Spleen (tissue), 7 donors: Measurements from ENCODE around the gene C9orf72.

Experiments
- POLR2A ChIP-seq, 3 donors: fragments of 450-650 bp; IDR thresholded peaks; one replicate each; pipeline ENCODE4 v1.5.1; 2017; ENCODE audit warnings: antibody characterized with exemption in 3 of 3, mild to moderate bottlenecking in 1 of 3
- TF ChIP-seq, protein P1 (sequence below), 11 experiments: fragments of 200-600 bp in 7 of 11; fragments of 450-650 bp in 4 of 11; sonication (generic) in 4 of 11; IDR thresholded peaks in 8 of 11; conservative IDR thresholded peaks in 3 of 11; 1 replicate in 7 of 11; 2 replicates in 4 of 11; pipeline versions ENCODE4 v1.4.0 to v1.8.0; 2016 to 2021; ENCODE audit warnings: antibody characterized with exemption in 11 of 11, inconsistent platforms in 4 of 11, mild to moderate bottlenecking in 1 of 11
- donor health status: DM: no; HTN: no; CAD: no; lungs with moderate emphysema.
- donor health status: DM: no; HTN: no; CAD: no.
- donor health status: DM: no; HTN: no; CAD: no.

DNA sequence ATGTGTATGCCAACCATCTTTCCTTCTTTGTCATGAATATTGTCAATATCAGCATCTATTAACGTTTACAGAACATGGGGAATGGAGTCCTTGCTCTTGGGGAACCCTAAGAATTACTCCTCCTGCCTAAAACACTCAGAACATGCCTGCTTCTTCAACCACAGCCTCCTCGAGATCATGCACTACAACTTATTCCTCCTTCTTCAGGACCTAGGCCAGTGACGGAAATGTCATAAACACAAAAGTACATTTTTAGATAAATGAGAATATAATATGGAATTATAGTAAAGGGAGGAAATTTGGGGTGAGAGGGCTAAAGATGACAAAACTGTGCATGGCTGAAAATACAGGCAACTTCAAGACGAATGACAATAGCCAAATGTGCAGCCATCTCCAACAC lies 52.3 kb downstream of the C9orf72 start:
- TF ChIP-seq, protein P1, sequence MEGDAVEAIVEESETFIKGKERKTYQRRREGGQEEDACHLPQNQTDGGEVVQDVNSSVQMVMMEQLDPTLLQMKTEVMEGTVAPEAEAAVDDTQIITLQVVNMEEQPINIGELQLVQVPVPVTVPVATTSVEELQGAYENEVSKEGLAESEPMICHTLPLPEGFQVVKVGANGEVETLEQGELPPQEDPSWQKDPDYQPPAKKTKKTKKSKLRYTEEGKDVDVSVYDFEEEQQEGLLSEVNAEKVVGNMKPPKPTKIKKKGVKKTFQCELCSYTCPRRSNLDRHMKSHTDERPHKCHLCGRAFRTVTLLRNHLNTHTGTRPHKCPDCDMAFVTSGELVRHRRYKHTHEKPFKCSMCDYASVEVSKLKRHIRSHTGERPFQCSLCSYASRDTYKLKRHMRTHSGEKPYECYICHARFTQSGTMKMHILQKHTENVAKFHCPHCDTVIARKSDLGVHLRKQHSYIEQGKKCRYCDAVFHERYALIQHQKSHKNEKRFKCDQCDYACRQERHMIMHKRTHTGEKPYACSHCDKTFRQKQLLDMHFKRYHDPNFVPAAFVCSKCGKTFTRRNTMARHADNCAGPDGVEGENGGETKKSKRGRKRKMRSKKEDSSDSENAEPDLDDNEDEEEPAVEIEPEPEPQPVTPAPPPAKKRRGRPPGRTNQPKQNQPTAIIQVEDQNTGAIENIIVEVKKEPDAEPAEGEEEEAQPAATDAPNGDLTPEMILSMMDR (IDR thresholded peaks at IDR 0.05 in 8 of 11, conservative IDR thresholded peaks at IDR 0.05 in 3 of 11) = no peak
- no peak for TF ChIP-seq POLR2A (IDR thresholded peaks at IDR 0.05)
